GM15510 (cell line): Measurements from ENCODE around the gene SLC22A23.

ENCODE experiments used
- POLR2A ChIP-seq: IDR thresholded peaks from 3 replicates; pipeline ENCODE4 v1.6.1; 2011; ENCODE audit warnings: borderline replicate concordance; ENCODE audit not compliant: insufficient read length; ENCODE audit errors: extremely low read depth

The SLC22A23 gene

DNA sequence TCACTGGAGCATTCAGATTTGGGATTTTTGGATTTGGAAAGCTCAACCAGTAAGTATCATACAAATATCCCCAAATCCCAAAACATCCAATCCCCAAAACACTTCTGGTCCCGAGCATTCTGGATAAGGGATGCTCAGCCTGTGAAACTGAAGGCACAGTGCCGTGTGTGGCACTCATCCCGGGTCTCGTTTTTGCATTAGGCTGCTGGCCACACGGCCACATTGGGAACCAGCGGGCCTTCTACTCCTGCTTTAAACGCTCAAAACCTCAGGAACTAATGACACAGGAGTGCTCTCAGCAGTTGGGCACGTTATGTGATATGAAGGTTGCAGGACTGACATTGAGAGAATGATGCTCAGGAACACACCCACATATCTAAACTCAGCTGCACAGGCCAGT, 162.5 kb downstream of the SLC22A23 start:
- TF ChIP-seq POLR2A = no peak

DNA sequence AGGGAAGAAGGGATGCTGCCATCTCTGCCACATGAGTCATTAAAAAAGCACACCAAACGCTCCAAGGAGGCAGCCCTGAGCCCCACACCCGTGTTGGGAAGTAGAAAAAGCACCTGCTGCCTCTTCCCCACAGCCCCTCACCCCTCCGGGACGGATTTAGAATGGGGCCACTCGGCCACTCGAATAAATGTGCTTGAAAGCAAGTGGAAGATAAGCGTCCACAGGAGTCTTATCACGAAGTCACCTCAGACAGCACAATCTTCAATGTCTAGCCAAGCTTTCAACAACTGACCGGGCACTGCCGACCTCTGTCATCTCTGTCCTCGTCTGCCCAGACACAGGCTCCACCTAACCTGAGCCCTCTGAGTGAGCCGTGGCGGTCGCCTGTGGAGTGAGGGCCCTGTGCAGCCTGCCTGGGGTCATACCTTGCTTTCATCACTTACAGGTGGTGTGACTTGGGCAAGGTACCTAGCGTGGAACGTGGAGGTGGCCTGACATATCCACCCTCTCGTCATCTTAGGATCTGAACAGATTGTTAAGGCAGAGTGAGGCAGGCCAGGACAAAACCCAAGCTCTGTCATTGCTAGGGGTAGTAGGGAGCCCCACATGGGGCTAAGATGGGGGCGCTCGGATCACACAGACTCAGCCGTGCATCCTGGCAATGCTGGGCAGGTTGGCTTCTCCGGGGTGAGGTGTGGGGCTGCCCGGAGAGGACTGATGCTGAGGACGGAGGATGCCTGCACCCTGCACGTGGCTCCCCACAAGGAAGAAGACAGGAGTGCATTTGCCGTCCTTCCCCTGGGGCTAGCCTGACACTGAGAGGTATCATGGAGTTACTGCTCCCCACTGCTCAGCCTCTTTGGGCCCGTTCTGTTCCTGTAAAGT, 163.3 kb downstream of the SLC22A23 start:
- no peak for TF ChIP-seq POLR2A

DNA sequence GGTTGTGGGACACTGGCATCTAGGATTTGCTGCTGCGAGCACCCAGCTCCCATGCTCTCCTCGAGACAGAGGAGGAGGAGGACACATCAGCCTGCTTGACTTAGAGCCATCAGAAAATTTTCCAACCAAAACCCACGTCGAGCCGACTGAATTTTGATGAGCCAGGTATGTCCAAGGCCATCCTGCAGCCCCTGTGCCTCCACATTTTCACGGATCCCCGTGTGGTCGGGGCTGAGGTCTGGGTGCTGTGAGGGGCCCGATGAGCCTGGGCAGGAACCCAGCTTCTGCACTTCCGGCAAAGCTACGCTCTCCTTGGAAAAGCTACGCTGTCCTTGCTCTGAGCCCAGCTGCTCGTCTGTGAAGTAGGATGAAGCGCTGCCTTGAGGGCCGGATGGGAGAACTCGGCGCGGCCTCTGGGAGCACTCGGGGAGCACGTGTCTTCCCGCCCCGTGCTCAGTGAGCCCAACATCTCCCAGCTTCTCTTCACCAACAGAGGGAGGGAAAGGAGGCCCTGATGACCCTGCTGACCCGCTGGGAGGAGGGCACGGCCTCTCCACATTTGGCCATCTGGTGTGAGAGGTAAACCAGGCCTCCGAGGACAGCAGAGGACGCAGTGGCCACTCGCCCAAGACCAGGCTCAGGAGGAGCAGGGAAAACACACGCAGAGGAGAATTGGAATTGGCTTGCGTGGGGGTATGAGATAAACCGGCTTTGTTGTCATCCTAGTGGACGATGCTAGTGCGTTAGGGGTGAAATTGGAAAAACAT, 164.2 kb downstream of the SLC22A23 start:
- no peak for TF ChIP-seq POLR2A

DNA sequence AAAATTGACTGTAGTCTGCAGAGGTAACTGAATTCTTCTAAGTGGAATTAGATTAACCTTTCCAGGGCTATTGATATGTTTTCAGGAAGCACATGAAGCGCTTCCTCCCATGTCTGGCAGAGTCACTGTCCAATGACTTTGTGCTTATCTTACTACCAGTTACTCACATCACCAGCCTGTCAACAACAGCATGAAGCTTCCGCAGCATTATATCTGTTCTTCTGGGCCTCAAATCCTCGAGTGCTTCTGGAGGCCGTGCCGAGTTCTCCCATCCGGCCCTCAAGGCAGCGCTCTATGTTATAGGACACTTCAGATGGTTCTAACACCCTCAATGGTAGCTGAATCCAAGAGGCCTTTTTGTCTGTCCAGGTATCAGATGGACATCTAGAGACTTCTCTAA, 164.9 kb downstream of the SLC22A23 start:
- no peak for TF ChIP-seq POLR2A

DNA sequence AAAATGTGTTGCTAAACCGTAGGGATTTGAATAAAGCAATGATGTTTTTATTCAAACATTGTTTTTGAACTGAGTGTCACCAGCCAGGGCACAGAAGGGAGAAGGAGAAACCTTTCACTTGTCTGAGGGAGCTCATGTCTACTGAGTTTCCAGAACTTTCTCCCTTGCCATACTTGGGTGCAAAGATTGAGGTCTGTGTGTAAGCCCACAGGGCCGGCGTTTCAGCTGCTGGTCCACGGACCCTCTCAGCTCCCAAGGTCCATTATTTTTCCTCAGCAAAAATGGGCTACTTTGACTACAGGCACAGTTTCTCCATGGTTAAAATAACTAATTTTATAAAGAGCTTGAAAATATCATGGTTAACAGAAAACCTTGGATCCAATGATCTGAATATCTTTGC, 165.5 kb downstream of the SLC22A23 start:
- no peak for TF ChIP-seq POLR2A

DNA sequence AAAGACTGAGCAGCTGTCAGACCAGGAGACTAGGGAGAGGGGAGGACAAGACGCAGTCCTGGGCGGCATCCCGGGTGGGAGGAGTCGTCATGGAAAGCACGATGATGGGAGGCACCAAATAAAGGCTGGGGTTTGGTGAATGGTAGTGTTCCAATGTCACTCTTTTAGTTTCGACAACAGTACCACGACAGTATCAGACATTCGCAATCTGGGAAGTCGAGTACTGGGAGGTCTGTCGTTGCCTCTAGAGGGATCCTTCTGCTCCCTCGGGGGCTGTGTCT, 166.0 kb downstream of the SLC22A23 start:
- no peak for TF ChIP-seq POLR2A

DNA sequence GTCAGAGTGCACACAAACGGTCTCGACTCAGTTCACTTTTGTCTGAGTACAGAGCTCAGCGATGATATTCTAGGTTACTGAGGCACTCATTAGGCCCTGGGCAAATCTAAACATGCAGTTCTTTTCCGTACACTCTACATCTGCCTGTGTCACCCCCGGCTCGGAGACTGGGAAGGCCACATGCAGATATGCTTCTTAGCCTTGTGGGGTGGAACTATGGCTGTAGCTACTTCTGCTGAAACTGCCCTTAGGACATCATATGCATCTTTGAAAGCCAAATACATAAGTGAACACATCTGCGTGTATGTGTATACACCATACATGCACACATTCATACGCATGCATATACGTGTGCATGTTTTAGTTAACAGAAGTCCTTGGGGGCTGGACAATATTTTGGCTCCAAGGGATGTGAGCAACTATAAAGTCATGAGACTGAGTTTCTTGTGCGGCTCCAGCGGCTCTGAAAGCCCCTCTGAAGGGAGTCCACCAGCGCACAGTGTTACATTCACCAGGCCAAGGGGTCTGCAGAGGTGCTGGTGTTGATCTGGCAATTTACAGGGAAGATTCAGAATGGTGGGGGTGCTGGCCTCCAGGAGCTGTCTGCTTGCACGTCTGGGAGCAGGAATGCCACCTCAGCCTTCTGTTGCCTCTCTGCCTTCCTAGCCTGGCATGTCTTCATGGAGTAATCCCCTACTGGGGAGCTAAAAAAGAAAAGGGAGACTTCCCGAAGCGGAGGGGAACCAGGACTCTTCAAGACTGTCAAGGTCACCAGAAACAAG, 166.5 kb downstream of the SLC22A23 start:
- no peak for TF ChIP-seq POLR2A

DNA sequence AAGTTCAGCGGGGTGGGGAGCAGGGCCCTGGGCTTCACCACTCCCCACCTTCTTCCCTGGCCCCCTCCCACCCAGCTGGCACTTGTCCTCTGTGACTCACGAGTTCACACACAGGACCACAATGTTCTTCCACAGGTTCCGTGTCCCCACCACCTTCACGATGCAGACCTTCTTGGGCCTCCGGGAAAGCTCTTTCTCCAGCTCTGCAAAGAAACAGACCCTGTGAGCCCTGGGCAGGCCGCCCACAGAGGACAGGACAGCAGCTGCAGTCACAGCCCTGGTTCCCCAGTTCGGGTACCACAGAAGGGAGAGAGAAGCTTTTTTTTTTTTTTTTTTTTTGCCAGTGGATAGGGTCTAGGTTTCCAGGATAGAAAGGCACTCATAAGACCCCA, 167.2 kb downstream of the SLC22A23 start:
- no peak for TF ChIP-seq POLR2A

DNA sequence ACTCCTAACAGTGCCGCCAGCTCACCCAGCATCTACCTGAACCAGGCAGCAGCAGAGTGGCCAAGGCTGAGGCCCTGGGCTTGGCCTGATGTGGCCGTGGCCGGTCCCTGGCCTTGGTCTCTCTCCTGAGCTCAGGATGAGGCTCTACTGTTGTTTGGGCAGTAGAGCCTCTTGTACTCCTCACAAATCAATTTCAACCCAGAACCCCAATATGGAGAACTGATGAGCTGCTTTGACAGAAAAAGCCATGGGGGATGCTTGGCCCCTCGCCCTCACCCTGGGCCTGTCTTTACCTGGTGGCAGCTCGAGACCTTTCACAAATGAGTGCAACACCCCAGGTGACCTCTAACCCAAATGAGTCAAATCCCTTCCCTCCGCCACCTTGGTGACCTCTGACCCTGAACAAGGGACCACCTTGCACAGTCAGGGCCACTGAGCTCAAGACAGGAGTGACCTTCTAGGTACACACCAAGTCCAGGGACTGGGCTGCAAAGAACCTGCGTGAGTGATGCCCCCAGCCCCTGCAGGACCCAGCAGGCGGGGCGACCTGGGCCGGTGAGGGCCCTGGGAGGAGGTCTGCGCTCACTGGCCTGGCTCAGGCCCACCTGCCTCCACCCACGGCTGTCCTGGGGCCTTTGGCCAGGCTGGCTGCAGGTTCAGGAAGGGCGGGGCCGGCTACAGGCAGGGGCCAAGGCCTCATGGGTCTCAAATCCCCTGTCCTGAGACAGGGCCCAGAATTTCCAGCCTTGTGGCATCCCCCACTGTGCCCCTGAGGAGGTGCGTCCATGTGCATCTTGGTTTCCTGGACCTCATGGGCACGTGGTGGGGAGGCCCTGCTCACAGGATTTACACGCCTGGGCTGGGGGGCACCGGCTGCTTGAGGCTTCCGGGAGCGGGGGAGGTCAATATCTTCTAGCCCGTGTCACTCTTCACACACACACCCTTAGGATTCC, 167.9 kb downstream of the SLC22A23 start:
- no peak for TF ChIP-seq POLR2A

DNA sequence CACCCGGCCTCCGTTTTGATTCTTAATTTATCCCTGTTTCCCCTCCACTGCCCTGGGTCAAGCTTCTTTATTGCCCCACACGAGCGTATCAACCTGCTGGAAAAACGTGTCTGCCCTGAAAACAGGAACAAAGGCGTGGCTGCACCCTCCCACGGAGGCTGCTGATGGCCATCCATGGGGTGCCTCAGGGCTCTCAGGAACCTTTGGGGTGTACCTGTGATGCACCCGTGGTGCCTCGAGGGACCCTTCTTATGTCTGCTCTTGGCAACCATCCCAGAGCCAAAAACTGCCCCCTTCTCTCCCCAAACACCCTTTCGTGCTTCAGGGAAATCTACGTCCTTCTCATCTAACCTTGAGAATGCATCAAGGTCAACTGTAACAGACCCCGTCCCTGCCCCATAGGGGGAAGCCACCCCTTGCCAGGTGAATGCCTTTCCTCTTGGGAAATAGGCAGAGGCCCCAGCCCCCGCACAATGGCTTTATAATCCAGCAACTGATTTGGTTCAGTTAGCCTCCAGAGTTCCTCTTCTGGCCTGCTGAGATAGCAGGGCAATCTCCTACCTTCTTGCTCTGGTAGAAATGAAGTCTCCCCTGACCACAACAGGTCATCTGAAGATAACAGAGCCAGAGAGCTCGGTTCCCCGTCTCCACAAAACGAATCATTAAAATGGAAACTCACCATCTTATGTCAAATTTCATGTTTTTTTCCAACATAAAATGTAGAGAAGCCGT, 168.7 kb downstream of the SLC22A23 start:
- no peak for TF ChIP-seq POLR2A

DNA sequence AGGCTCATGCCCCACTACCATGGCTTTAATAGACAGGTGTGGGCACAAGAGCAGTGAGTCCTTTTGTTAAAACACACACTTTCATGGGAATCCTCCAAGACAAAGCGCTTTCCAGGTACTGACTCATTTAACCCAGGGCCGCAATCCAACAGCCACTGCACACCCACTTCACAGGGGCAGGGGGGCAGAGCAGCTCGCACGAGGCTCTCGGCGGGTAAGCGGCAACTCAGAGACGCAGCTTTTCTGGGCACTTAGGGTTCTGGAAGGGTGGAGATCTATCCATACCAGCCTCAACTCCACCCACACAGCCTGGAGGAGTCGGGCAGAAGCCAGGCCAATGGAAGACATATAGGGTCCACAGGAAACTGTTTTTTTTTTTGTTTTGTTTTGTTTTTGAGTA, 169.5 kb downstream of the SLC22A23 start:
- TF ChIP-seq POLR2A = no peak

DNA sequence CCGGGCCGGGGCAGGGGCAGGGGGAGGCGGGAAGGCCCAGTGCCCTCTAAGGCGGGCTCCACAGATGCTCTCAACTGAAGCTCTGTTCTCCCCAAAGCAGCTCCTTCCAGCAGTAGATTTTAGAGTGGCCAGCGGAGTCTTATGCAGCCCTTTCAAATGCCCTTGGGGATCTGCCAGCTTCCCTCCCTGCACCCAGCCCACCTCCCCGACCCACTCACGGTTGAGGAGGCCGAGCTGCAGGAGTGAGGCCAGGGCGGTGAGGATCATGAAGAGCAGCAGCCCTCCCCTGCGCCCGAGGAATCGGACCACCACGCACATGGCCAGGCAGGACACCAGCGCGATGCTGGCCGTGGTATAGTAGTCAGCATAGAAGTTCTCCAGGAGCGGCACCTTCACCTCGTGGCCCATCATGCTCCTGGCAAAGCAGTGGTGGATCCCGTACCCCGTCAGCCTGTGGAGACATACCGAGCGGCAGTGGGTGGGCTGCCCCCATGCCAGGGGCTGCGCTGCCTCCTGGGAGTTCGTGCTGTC, 170.1 kb downstream of the SLC22A23 start:
- no peak for TF ChIP-seq POLR2A

DNA sequence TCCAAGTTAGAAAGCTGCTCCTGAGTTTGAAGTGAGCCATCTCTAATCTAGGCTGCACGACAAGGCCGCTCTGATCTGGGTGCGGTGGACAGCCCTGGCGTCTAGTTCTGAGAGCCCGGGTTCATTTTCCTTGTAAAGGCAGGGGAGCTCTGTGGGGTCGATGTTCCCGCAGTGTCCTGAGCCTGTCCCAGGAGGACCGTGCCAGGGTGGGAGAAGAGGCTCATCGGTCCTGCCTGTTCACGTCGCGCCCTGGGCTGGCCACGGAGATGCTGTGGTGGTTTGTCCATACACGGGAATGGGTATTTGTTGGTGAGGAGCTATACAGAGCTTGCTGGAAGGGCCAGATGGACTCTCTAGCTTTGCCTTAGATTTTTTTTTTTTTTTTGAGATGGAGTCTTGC, 171.1 kb downstream of the SLC22A23 start:
- TF ChIP-seq POLR2A = no peak
